Measurements from ENCODE around the gene TOP3A. TPM values are rescaled to one million over a fixed set of nuclear protein-coding genes. Genes with fewer than 3 reads are reported as not detected.
A peak's percentile ranks its signal among the peaks of the same experiment; 100 is the strongest.

TOP3A gene
- total RNA-seq, 1 donor from 2014 or later, result 46.4 TPM

- peaks cover 28% of the 10 kb centered on the region for H3K4me1 Mint-ChIP-seq
- H3K4me3 Mint-ChIP-seq, result no peak overlapping the region
- ATAC-seq (ENCODE audit: low read depth) (no peak), DNase-seq (no peak)
- ChIA-PET CTCF (no interaction called here), POLR2A (no interaction called here)
- no peaks in the 10 kb centered on the region for H3K9me3 Mint-ChIP-seq
- H3K36me3 Mint-ChIP-seq (ENCODE audit: low read depth), result peaks cover 85% of the 10 kb centered on the region
- H3K27me3 Mint-ChIP-seq, result no peaks in the 10 kb centered on the region
- no peak for TF ChIP-seq CTCF (IDR thresholded peaks at IDR 0.05)
- no peak overlapping the region for H3K27ac Mint-ChIP-seq
- intact Hi-C loops (cut with micrococcal nuclease), result no loop called here
Observed at GRCh38 chr17:18327093-18327492, 12.3 kb upstream of the TOP3A start.

- H3K4me1 Mint-ChIP-seq, result peaks cover 30% of the 10 kb centered on the region
- ATAC-seq (ENCODE audit: low read depth) (no peak), DNase-seq (no peak)
- ChIA-PET CTCF (no interaction called here), POLR2A (no interaction called here)
- TF ChIP-seq CTCF (IDR thresholded peaks at IDR 0.05), result no peak
- H3K27me3 Mint-ChIP-seq, result no peaks in the 10 kb centered on the region
- intact Hi-C loops (cut with micrococcal nuclease), result no loop called here
- no peak overlapping the region for H3K27ac Mint-ChIP-seq
- H3K4me3 Mint-ChIP-seq, result no peak overlapping the region
- peaks cover 82% of the 10 kb centered on the region for H3K36me3 Mint-ChIP-seq (ENCODE audit: low read depth)
- H3K9me3 Mint-ChIP-seq, result no peaks in the 10 kb centered on the region
Observed at GRCh38 chr17:18326572-18326971, 11.8 kb upstream of the TOP3A start.

GRCh38 chr17:18326039-18326438 is 11.2 kb upstream of the TOP3A start:
- CTCF ChIA-PET, result no interaction called here
- Mint-ChIP-seq H3K27ac (peak overlapping the region; percentile 75), H3K9me3 (no peaks in the 10 kb centered on the region), H3K4me1 (peaks cover 31% of the 10 kb centered on the region), H3K36me3 (ENCODE audit: low read depth) (peaks cover 82% of the 10 kb centered on the region), H3K4me3 (no peak overlapping the region), H3K27me3 (no peaks in the 10 kb centered on the region)
- DNase-seq, result no peak
- intact Hi-C loops (cut with micrococcal nuclease), result no loop called here
- no peak for TF ChIP-seq CTCF (IDR thresholded peaks at IDR 0.05)
- no peak for ATAC-seq (ENCODE audit: low read depth)
- POLR2A ChIA-PET, result no interaction called here

GRCh38 chr17:18324140-18325050 is 9.6 kb upstream of the TOP3A start:
- H3K27ac Mint-ChIP-seq, result peak overlapping the region; percentile 75
- ChIA-PET CTCF (no interaction called here), POLR2A (interaction anchor here (1.8 kb wide), 1 partner anchor 10 kb away, joined by 8 read pairs; the partner anchor contains the start of genes SMCR8 and TOP3A)
- H3K4me3 Mint-ChIP-seq, result no peak overlapping the region
- H3K9me3 Mint-ChIP-seq, result no peaks in the 10 kb centered on the region
- H3K4me1 Mint-ChIP-seq, result peaks cover 47% of the 10 kb centered on the region
- no peak for ATAC-seq (ENCODE audit: low read depth)
- no peak for TF ChIP-seq CTCF (IDR thresholded peaks at IDR 0.05)
- H3K36me3 Mint-ChIP-seq (ENCODE audit: low read depth), result peaks cover 82% of the 10 kb centered on the region
- DNase-seq, result no peak
- intact Hi-C loops (cut with micrococcal nuclease), result loop anchor here (1.0 kb wide), 1 partner anchor 10 kb away; the partner anchor contains the start of gene TOP3A
- no peaks in the 10 kb centered on the region for H3K27me3 Mint-ChIP-seq

GRCh38 chr17:18323507-18324139 is 8.8 kb upstream of the TOP3A start:
- Mint-ChIP-seq H3K9me3 (no peaks in the 10 kb centered on the region), H3K27ac (no peak overlapping the region), H3K27me3 (no peaks in the 10 kb centered on the region), H3K4me1 (peaks cover 54% of the 10 kb centered on the region), H3K4me3 (no peak overlapping the region), H3K36me3 (ENCODE audit: low read depth) (peaks cover 82% of the 10 kb centered on the region)
- TF ChIP-seq CTCF (IDR thresholded peaks at IDR 0.05), result no peak
- no peak for ATAC-seq (ENCODE audit: low read depth)
- ChIA-PET CTCF (no interaction called here), POLR2A (interaction anchor here (0.6 to 1.8 kb wide), 2 partner anchors 9 to 221 kb away, joined by 8 read pairs; partner anchors contain the start of genes SMCR8 and TOP3A)
- intact Hi-C loops (cut with micrococcal nuclease), result no loop called here
- DNase-seq, result no peak

Measured in activated B cell treated with CpG ODN at 0.5 μM for 24 hours (primary cell).